SU-DHL-6 (cell line): ENCODE data around the gene RPL22L1.

ENCODE experiments used
- CTCF ChIP-seq: fragments of 200-600 bp; sonication (generic); IDR thresholded peaks from one replicate; pipeline ENCODE4 v1.5.1; 2017; ENCODE audit warnings: antibody characterized with exemption, mild to moderate bottlenecking, low read length, moderate library complexity; ENCODE audit not compliant: insufficient read depth, poor library complexity, severe bottlenecking
- EZH2phosphoT487 ChIP-seq: fragments of 200-600 bp; sonication (generic), shearing (Covaris generic); conservative IDR thresholded peaks from 2 replicates; pipeline ENCODE4 v1.6.1; 2018; ENCODE audit warnings: mild to moderate bottlenecking, antibody characterized with exemption, low read length, moderate library complexity, mixed read lengths

GRCh38 chr3:170816841-170817240 lies 53.2 kb downstream of the RPL22L1 start:
- TF ChIP-seq CTCF: no peak
- no peak for TF ChIP-seq EZH2phosphoT487
